LHCN-M2 (cell line): Measurements from ENCODE around the gene CAMK4. TPM values are rescaled to one million over a fixed set of nuclear protein-coding genes. Genes with fewer than 3 reads are reported as not detected.

Experiments used
- DNase-seq: peaks from one replicate; pipeline ENCODE4 v3.0.0-alpha.2; 2012; ENCODE audit warnings: low read depth
- total RNA-seq: library from RNA; depleted of rRNA; stranded (reverse); fragments of >200 nt; gene quantifications from 2 replicates; pipeline ENCODE4 v1.2.3, GENCODE V29; 2014; rRNA removed

Gene CAMK4
- total RNA-seq, 1 experiment from 2014 or later: 0.52 TPM

- DNase-seq: no peak
These were observed 308.9 kb downstream of the CAMK4 start for GRCh38 chr5:111532886-111533582.

DNA sequence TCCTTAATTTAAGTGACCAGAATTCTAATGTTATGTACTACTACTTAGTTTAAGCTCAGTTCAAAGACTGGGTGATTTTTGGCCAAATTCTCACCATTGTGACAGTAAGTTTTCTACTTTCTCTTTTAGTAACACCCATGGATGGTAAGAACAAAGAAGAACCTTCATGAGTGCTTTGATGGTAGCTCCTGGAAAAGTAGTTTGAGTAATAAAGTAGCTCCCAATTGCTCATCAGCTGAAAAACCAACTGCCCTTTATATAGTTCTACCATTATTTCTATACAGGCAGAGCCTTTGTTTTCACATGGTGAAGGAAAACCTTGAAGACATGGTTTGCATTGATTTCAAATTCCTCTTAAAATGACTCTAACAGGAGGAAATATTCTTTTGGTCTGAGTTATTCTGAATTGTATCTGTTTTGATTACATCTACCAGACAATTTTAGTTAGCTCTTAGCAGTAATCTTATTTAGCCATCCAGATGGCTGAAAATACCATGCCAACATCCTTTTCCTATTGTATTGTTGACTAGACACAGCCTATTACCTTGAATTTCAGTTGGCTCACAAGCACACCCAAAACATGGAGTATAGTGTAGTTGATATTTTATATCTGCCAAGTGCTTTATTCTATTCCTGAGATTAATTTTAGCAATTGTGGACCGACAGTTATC, 311.8 kb downstream of the CAMK4 start:
- no peak for DNase-seq

- DNase-seq: no peak
These were observed 313.2 kb downstream of the CAMK4 start for GRCh38 chr5:111537141-111538024.

Other genes with a start within 250 kb of the CAMK4 start
- gene TSLP, start 152.7 kb upstream of the CAMK4 start, total RNA-seq: 0.90 and 1.3 TPM in 2 replicates
- gene WDR36, start 132.0 kb upstream of the CAMK4 start, total RNA-seq: 44.7 and 57.3 TPM in 2 replicates